ENCODE measurements around the gene NTMT1. TPM values are rescaled to one million over a fixed set of nuclear protein-coding genes. Genes with fewer than 3 reads are reported as not detected.

Gene NTMT1
- total RNA-seq, 1 experiment from 2014 or later, result 50.2 TPM

DNA sequence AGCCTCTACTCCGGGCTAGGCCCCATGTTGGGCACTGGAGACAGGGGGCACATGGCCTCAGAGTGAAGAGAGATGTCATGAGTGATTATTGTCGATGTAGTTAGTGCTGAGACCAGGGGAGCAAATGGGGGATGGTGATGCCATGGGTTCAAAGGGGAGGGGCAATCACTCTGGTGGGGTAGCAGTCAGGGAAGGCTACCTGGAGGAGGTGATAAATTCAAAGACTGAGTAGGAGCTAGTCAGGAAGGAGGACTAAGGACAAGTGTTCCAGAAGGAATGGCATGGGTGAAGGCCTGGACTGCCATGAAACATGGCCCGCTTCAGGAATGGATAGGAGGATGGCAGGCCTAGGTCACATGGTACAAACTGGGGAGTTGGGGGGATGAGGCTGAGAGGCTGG lies 46.7 kb upstream of the NTMT1 start:
- no peak overlapping the region for H2AFZ ChIP-seq (ENCODE audit: low read length)
- no TSS peak for BruUV-seq (replicated peaks)
- H3K4me1 ChIP-seq (ENCODE audit: insufficient read depth, low read length), result no peaks in the 10 kb centered on the region
- no peak overlapping the region for H3K27ac ChIP-seq (ENCODE audit: low read length)
- H3K79me2 ChIP-seq (ENCODE audit: low read length), result no peaks in the 10 kb centered on the region
- H3K4me2 ChIP-seq (ENCODE audit: low read length), result no peak overlapping the region
- ATAC-seq, result no peak
- POLR2A ChIA-PET (ENCODE audit: unreplicated experiment), result no interaction called here
- no peaks in the 10 kb centered on the region for H3K9me2 ChIP-seq (replicated peaks; ENCODE audit: low read length)
- intact Hi-C loops (cut with micrococcal nuclease), result no loop called here
- no peaks in the 10 kb centered on the region for H4K20me1 ChIP-seq (ENCODE audit: low read length)
- no peak for DNase-seq
- no peak overlapping the region for H3K4me3 ChIP-seq (ENCODE audit: low read length)
- H3K36me3 ChIP-seq (ENCODE audit: low read depth, low read length), result no peaks in the 10 kb centered on the region
- H3K9ac ChIP-seq (ENCODE audit: low read length), result no peak overlapping the region
- no peaks in the 10 kb centered on the region for H3K27me3 ChIP-seq (ENCODE audit: low read length)
- TF ChIP-seq, protein P1, sequence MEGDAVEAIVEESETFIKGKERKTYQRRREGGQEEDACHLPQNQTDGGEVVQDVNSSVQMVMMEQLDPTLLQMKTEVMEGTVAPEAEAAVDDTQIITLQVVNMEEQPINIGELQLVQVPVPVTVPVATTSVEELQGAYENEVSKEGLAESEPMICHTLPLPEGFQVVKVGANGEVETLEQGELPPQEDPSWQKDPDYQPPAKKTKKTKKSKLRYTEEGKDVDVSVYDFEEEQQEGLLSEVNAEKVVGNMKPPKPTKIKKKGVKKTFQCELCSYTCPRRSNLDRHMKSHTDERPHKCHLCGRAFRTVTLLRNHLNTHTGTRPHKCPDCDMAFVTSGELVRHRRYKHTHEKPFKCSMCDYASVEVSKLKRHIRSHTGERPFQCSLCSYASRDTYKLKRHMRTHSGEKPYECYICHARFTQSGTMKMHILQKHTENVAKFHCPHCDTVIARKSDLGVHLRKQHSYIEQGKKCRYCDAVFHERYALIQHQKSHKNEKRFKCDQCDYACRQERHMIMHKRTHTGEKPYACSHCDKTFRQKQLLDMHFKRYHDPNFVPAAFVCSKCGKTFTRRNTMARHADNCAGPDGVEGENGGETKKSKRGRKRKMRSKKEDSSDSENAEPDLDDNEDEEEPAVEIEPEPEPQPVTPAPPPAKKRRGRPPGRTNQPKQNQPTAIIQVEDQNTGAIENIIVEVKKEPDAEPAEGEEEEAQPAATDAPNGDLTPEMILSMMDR (conservative IDR thresholded peaks at IDR 0.05; ENCODE audit: low read depth, low read length), result no peak
- TF ChIP-seq EZH2 (IDR thresholded peaks at IDR 0.05; ENCODE audit: low read length, unreplicated experiment) (no peak), EZH2phosphoT487 (IDR thresholded peaks at IDR 0.05; ENCODE audit: borderline replicate concordance, low read length) (no peak)
- no peaks in the 10 kb centered on the region for H3F3A ChIP-seq (ENCODE audit: low read length, unreplicated experiment)
- H3K9me3 ChIP-seq (ENCODE audit: low read length), result no peaks in the 10 kb centered on the region
- CTCF ChIA-PET, result no interaction called here

DNA sequence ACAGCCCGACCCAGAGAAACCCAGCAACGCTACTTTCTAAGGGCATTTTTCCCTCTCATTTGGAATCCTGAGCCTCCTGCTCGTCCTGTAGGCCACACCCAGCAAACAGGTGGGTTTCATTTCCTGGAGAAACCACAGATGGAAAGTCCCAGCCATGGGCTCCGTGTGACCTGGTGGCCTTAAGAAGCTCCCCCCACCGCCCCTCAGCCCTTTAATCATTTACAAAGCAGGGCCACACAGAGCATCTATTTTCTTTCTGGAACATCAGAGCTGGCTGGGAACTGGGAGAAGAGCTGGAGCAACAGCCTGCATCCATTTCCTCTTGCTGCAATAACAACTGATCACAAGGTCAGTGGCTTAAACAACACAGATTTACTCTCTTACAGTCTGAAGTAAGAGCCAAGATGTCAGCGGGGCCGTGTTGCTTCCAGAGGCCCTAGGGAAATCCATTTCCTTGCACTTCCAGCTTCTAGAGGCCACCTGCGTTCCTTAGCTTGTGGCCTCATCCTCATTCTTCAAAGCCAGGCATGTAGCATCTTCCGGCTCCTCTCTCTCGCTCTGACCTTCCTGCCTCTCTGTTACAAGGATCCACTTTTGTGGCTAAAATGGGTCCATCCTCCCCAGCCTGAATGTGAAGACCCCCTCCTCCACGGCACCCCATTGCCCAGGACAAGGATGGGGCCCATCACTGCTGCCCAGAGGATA lies 45.6 kb upstream of the NTMT1 start:
- H3K9me2 ChIP-seq (replicated peaks; ENCODE audit: low read length), result no peaks in the 10 kb centered on the region
- H3K9ac ChIP-seq (ENCODE audit: low read length), result no peak overlapping the region
- TF ChIP-seq EZH2phosphoT487 (IDR thresholded peaks at IDR 0.05; ENCODE audit: borderline replicate concordance, low read length) (no peak), EZH2 (IDR thresholded peaks at IDR 0.05; ENCODE audit: low read length, unreplicated experiment) (no peak)
- TF ChIP-seq, protein P1 (conservative IDR thresholded peaks at IDR 0.05; ENCODE audit: low read depth, low read length), result no peak
- BruUV-seq (replicated peaks), result no TSS peak
- no peaks in the 10 kb centered on the region for H3F3A ChIP-seq (ENCODE audit: low read length, unreplicated experiment)
- no peak overlapping the region for H3K4me2 ChIP-seq (ENCODE audit: low read length)
- ATAC-seq, result no peak
- no peaks in the 10 kb centered on the region for H3K9me3 ChIP-seq (ENCODE audit: low read length)
- no peaks in the 10 kb centered on the region for H4K20me1 ChIP-seq (ENCODE audit: low read length)
- DNase-seq, result no peak
- ChIA-PET POLR2A (ENCODE audit: unreplicated experiment) (no interaction called here), CTCF (no interaction called here)
- no peak overlapping the region for H3K4me3 ChIP-seq (ENCODE audit: low read length)
- no peaks in the 10 kb centered on the region for H3K79me2 ChIP-seq (ENCODE audit: low read length)
- intact Hi-C loops (cut with micrococcal nuclease), result no loop called here
- H3K4me1 ChIP-seq (ENCODE audit: insufficient read depth, low read length), result no peaks in the 10 kb centered on the region
- H3K27me3 ChIP-seq (ENCODE audit: low read length), result no peaks in the 10 kb centered on the region
- H3K27ac ChIP-seq (ENCODE audit: low read length), result no peak overlapping the region
- H2AFZ ChIP-seq (ENCODE audit: low read length), result no peak overlapping the region
- no peaks in the 10 kb centered on the region for H3K36me3 ChIP-seq (ENCODE audit: low read depth, low read length)

DNA sequence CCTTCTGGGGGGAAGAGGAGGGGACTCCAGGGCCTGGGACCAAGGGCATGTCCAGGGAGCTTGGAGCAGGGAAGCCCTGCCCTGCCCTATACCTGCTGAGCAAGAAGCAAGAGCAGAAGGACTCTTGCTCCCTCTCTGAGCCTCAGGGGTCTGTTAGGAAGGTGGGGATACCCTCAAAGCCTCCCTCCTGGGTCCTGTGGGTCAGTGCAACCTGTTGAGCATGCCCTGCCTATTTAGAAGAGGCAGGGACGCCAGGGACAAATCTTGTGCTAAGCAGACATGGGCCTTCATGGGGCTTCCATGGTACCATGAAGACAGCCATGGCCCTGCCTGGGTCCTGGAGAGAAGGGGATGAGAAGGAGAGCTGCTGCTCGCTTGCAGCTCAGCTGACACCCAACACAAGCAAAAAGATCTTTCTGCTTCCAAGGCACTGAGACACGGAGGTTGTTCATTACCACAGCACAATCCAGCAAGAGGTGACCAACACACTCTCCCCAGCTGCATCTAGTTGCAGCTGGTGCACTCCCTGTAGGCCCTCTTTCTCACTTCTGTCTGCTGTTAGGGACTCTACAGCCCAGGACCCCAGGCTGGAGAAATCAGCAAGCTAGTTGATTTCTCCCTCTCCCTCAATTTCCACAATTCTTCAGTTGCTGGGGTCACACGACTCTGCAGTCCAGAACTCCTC lies 44.3 kb upstream of the NTMT1 start:
- no peak overlapping the region for H3K4me2 ChIP-seq (ENCODE audit: low read length)
- no peak for DNase-seq
- intact Hi-C loops (cut with micrococcal nuclease), result no loop called here
- H3K27ac ChIP-seq (ENCODE audit: low read length), result no peak overlapping the region
- no peaks in the 10 kb centered on the region for H3K9me2 ChIP-seq (replicated peaks; ENCODE audit: low read length)
- H2AFZ ChIP-seq (ENCODE audit: low read length), result no peak overlapping the region
- no peaks in the 10 kb centered on the region for H3K9me3 ChIP-seq (ENCODE audit: low read length)
- ChIA-PET CTCF (no interaction called here), POLR2A (ENCODE audit: unreplicated experiment) (no interaction called here)
- H3K36me3 ChIP-seq (ENCODE audit: low read depth, low read length), result no peaks in the 10 kb centered on the region
- TF ChIP-seq EZH2phosphoT487 (IDR thresholded peaks at IDR 0.05; ENCODE audit: borderline replicate concordance, low read length) (no peak), EZH2 (IDR thresholded peaks at IDR 0.05; ENCODE audit: low read length, unreplicated experiment) (no peak)
- TF ChIP-seq, protein P1 (conservative IDR thresholded peaks at IDR 0.05; ENCODE audit: low read depth, low read length), result no peak
- H3K4me1 ChIP-seq (ENCODE audit: insufficient read depth, low read length), result no peaks in the 10 kb centered on the region
- BruUV-seq (replicated peaks), result no TSS peak
- no peaks in the 10 kb centered on the region for H4K20me1 ChIP-seq (ENCODE audit: low read length)
- no peaks in the 10 kb centered on the region for H3K79me2 ChIP-seq (ENCODE audit: low read length)
- ATAC-seq, result no peak
- no peaks in the 10 kb centered on the region for H3K27me3 ChIP-seq (ENCODE audit: low read length)
- no peaks in the 10 kb centered on the region for H3F3A ChIP-seq (ENCODE audit: low read length, unreplicated experiment)
- H3K9ac ChIP-seq (ENCODE audit: low read length), result no peak overlapping the region
- H3K4me3 ChIP-seq (ENCODE audit: low read length), result no peak overlapping the region

Data from PC-3 (cell line).